H1 (cell line): ENCODE results near the gene SPAG17. TPM values are rescaled to one million over a fixed set of nuclear protein-coding genes. Genes with fewer than 3 reads are reported as not detected.

Experiments
- CTCF ChIA-PET: fragments of 300-600 bp; sonication (Branson Sonifier 250); formaldehyde crosslinking; loops from one replicate; lab custom pipeline; 2021; ENCODE audit not compliant: partially characterized antibody; lab: Charles Lee
- POLR2A ChIA-PET: fragments of 300-600 bp; sonication (Branson Sonifier 250); formaldehyde crosslinking; loops from one replicate; lab custom pipeline; 2021; ENCODE audit warnings: inconsistent platforms; ENCODE audit not compliant: partially characterized antibody; lab: Charles Lee
- DNase-seq, 2 experiments: peaks; one replicate each; pipeline versions ENCODE4 v3.0.0 to v3.0.0-alpha.2; 2010 to 2022; ENCODE audit warnings: low spot score in 2 of 2, low read depth in 1 of 2, mixed read lengths in 1 of 2
- FAIRE-seq: peaks from 2 replicates; lab custom pipeline; 2011; peaks lifted over from hg19 to GRCh38; lab: Jason Lieb, UNC
- H2AFZ ChIP-seq: 2 replicates; pipeline ENCODE4 v1.8.1; 2012; ENCODE audit warnings: low read length, inconsistent platforms
- H2AK5ac ChIP-seq: 2 replicates; pipeline ENCODE4 v1.6.1; 2013; ENCODE audit warnings: low read depth, low read length
- H2BK120ac ChIP-seq: replicated peaks from 2 replicates; pipeline ENCODE3; 2013; ENCODE audit warnings: low read depth, low read length, inconsistent platforms
- H2BK12ac ChIP-seq: 2 replicates; pipeline ENCODE4 v1.6.1; 2013; ENCODE audit warnings: low read depth, low read length
- H2BK15ac ChIP-seq: 2 replicates; pipeline ENCODE4 v1.6.1; 2013; ENCODE audit warnings: low read length
- H2BK20ac ChIP-seq: 2 replicates; pipeline ENCODE4 v1.6.1; 2013; ENCODE audit warnings: low read length
- H2BK5ac ChIP-seq: 2 replicates; pipeline ENCODE4 v1.6.1; 2013; ENCODE audit warnings: low read depth, low read length
- H3K14ac ChIP-seq: 2 replicates; pipeline ENCODE4 v1.6.1; 2013; ENCODE audit warnings: inconsistent platforms; ENCODE audit not compliant: insufficient read length
- H3K18ac ChIP-seq: 2 replicates; pipeline ENCODE4 v1.6.1; 2013; ENCODE audit warnings: low read length; ENCODE audit errors: extremely low read depth
- H3K23ac ChIP-seq: 2 replicates; pipeline ENCODE4 v1.6.1; 2013; ENCODE audit warnings: inconsistent platforms; ENCODE audit not compliant: insufficient read length
- H3K23me2 ChIP-seq: 2 replicates; pipeline ENCODE4 v1.6.1; 2013; ENCODE audit warnings: low read depth, low read length
- H3K27ac ChIP-seq: 2 replicates; pipeline ENCODE4 v1.6.1; 2011; ENCODE audit warnings: low read depth, low read length, inconsistent platforms
- H3K27me3 ChIP-seq, 4 experiments: replicated peaks in 1 of 4; 1 replicate in 1 of 4; 2 replicates in 3 of 4; pipeline versions ENCODE4 v1.6.1 to v1.8.1; 2011 to 2013; ENCODE audit warnings: low read length in 3 of 4, mild to moderate bottlenecking in 3 of 4, inconsistent platforms in 2 of 4, mixed read lengths in 2 of 4, moderate library complexity in 1 of 4; ENCODE audit not compliant: control insufficient read depth in 3 of 4, insufficient read depth in 3 of 4; ENCODE audit errors: extremely low read depth in 1 of 4
- H3K36me3 ChIP-seq, 4 experiments: 2 replicates each; pipeline versions ENCODE4 v1.6.1 to v1.8.1; 2011 to 2013; ENCODE audit warnings: mild to moderate bottlenecking in 4 of 4, low read length in 3 of 4, moderate library complexity in 2 of 4, control low read depth in 1 of 4, inconsistent platforms in 1 of 4; ENCODE audit not compliant: insufficient read depth in 4 of 4, control insufficient read depth in 2 of 4
- H3K4ac ChIP-seq: replicated peaks from 2 replicates; pipeline ENCODE3; 2013; ENCODE audit warnings: low read length, low read depth, mixed read lengths, inconsistent platforms; ENCODE audit not compliant: insufficient read length
- H3K4me1 ChIP-seq, 4 experiments: replicated peaks in 1 of 4; 1 replicate in 1 of 4; 2 replicates in 3 of 4; pipeline versions ENCODE4 v1.6.1 to v1.8.1; 2011 to 2013; ENCODE audit warnings: low read length in 3 of 4, inconsistent platforms in 2 of 4, mixed read lengths in 1 of 4; ENCODE audit not compliant: insufficient read depth in 4 of 4, control insufficient read depth in 3 of 4
- H3K4me2 ChIP-seq, 2 experiments: 2 replicates each; pipeline versions ENCODE4 v1.6.1 to v1.8.1; 2011 to 2013; ENCODE audit warnings: low read depth in 2 of 2, low read length in 2 of 2, control low read depth in 1 of 2, inconsistent platforms in 1 of 2, mild to moderate bottlenecking in 1 of 2; ENCODE audit not compliant: insufficient read depth in 1 of 2
- H3K4me3 ChIP-seq, 4 experiments: fragments of 200-600, 300-600 bp in 1 of 4; sonication (generic), shearing (Covaris generic), sonication (Bioruptor Twin) in 1 of 4; 2 replicates each; pipeline versions ENCODE4 v1.5.1 to v1.8.1; 2011 to 2016; ENCODE audit warnings: low read length in 4 of 4, low read depth in 3 of 4, control low read depth in 2 of 4, inconsistent platforms in 2 of 4, mild to moderate bottlenecking in 2 of 4, mixed read lengths in 1 of 4, moderate library complexity in 1 of 4; ENCODE audit not compliant: insufficient read depth in 2 of 4; ENCODE audit errors: extremely low read depth in 1 of 4
- H3K56ac ChIP-seq: replicated peaks from 2 replicates; pipeline ENCODE3; 2013; ENCODE audit warnings: low read depth, mild to moderate bottlenecking, mixed read lengths, low read length, inconsistent platforms; ENCODE audit not compliant: insufficient read length
- H3K79me1 ChIP-seq: 2 replicates; pipeline ENCODE4 v1.6.1; 2013; ENCODE audit warnings: low read depth, low read length, control low read depth
- H3K79me2 ChIP-seq, 2 experiments: 2 replicates each; pipeline versions ENCODE4 v1.6.1 to v1.8.1; 2012 to 2013; ENCODE audit warnings: low read length in 2 of 2, mild to moderate bottlenecking in 2 of 2, inconsistent platforms in 1 of 2; ENCODE audit not compliant: insufficient read depth in 2 of 2, control insufficient read depth in 1 of 2
- H3K9ac ChIP-seq, 4 experiments: replicated peaks in 1 of 4; 1 replicate in 1 of 4; 2 replicates in 3 of 4; pipeline versions ENCODE4 v1.6.1 to v1.8.1; 2011 to 2013; ENCODE audit warnings: low read depth in 3 of 4, low read length in 3 of 4, control low read depth in 2 of 4, mild to moderate bottlenecking in 2 of 4, moderate library complexity in 2 of 4, inconsistent platforms in 1 of 4; ENCODE audit errors: extremely low read depth in 1 of 4
- H3K9me3 ChIP-seq, 2 experiments: 2 replicates each; pipeline versions ENCODE4 v1.6.1 to v1.8.1; 2012 to 2013; ENCODE audit warnings: mild to moderate bottlenecking in 2 of 2, moderate library complexity in 2 of 2, control low read depth in 1 of 2, inconsistent platforms in 1 of 2, low read depth in 1 of 2, low read length in 1 of 2, mixed read lengths in 1 of 2; ENCODE audit not compliant: insufficient read depth in 2 of 2
- H4K20me1 ChIP-seq, 2 experiments: replicated peaks in 1 of 2; 2 replicates each; pipeline versions ENCODE3 to v1.8.1; 2011 to 2013; ENCODE audit warnings: inconsistent platforms in 2 of 2, low read length in 2 of 2, mild to moderate bottlenecking in 1 of 2; ENCODE audit not compliant: insufficient read depth in 2 of 2, control insufficient read depth in 1 of 2
- H4K5ac ChIP-seq: 2 replicates; pipeline ENCODE4 v1.6.1; 2013; ENCODE audit warnings: low read length, low read depth, mixed read lengths, inconsistent platforms; ENCODE audit not compliant: insufficient read length
- H4K8ac ChIP-seq: 2 replicates; pipeline ENCODE4 v1.8.0; 2013; ENCODE audit warnings: mild to moderate bottlenecking, moderate library complexity, low read length, inconsistent platforms; ENCODE audit not compliant: insufficient read depth; ENCODE audit errors: extremely low read depth
- H4K91ac ChIP-seq: replicated peaks from 2 replicates; pipeline ENCODE3; 2013; ENCODE audit warnings: low read length, mixed read lengths, inconsistent platforms; ENCODE audit not compliant: insufficient read length
- ATF2 ChIP-seq: IDR thresholded peaks from 2 replicates; pipeline ENCODE4 v1.6.1; 2012; ENCODE audit warnings: low read length, inconsistent platforms
- BACH1 ChIP-seq: IDR thresholded peaks from 2 replicates; pipeline ENCODE4 v1.6.1; 2012; ENCODE audit warnings: low read length, improper control_type of control experiment
- CBX8 ChIP-seq: fragments of 300-800, 300-1000 bp; sonication (generic); IDR thresholded peaks from 2 replicates; pipeline ENCODE4 v1.7.1; 2016; ENCODE audit warnings: low read depth, low read length, borderline replicate concordance
- CHD1 ChIP-seq: IDR thresholded peaks from 2 replicates; pipeline ENCODE4 v1.6.1; 2012; ENCODE audit warnings: low read depth, low read length, improper control_type of control experiment
- FOSL1 ChIP-seq: IDR thresholded peaks from 2 replicates; pipeline ENCODE4 v1.6.1; 2011; ENCODE audit warnings: mild to moderate bottlenecking, low read depth, low read length, moderate library complexity; ENCODE audit not compliant: insufficient read depth
- POLR2A ChIP-seq, 2 experiments: IDR thresholded peaks; 1 replicate in 1 of 2; 2 replicates in 1 of 2; pipeline ENCODE4 v1.6.1; 2011; ENCODE audit warnings: low read depth in 2 of 2, low read length in 2 of 2, mild to moderate bottlenecking in 2 of 2; ENCODE audit errors: control extremely low read depth in 1 of 2
- POU5F1 ChIP-seq: IDR thresholded peaks from 2 replicates; pipeline ENCODE4 v1.6.1; 2011; ENCODE audit warnings: low read depth, mild to moderate bottlenecking, low read length, moderate library complexity
- TAF7 ChIP-seq: optimal IDR thresholded peaks from 2 replicates; pipeline ENCODE3; 2011; ENCODE audit warnings: low read depth, mild to moderate bottlenecking, inconsistent platforms, low read length, moderate library complexity, borderline replicate concordance
- WGBS, 2 experiments: shearing (Covaris generic) in 1 of 2; methylation state at CpG; one replicate each; pipeline versions ENCODE4 v1.1.6 to v1.1.7; 2013 to 2015; ENCODE audit warnings: low lambda C conversion rate in 2 of 2, mixed read lengths in 2 of 2, inconsistent platforms in 1 of 2, low coverage in 1 of 2, missing lambda C conversion rate in 1 of 2; ENCODE audit not compliant: insufficient replicate concordance in 2 of 2, insufficient coverage in 1 of 2, insufficient read length in 1 of 2; ENCODE audit errors: extremely low coverage in 1 of 2, missing lambda C conversion rate in 1 of 2; 5-methylcytosine and 5-hydroxymethylcytosine counted together
- polyA plus RNA-seq, 7 experiments: library from polyadenylated mRNA; depleted of rRNA in 3 of 7; stranded (reverse) in 5 of 7; unstranded in 2 of 7; fragments of >200 nt in 5 of 7; fragments of 200-250 nt in 2 of 7; gene quantifications; 1 replicate in 5 of 7; 2 replicates in 1 of 7; 4 replicates in 1 of 7; pipeline versions ENCODE4 v1.2.1 to v1.2.3, GENCODE V29; 2011 to 2013; ENCODE audit warnings: missing spikeins in 2 of 7, mixed read lengths in 2 of 7
- total RNA-seq: library from RNA; stranded (reverse); fragmentation: NEBNext Ultra II Directional; extraction: Animal tissue kit (Norgen Biotek cat#: 25700); gene quantifications from 2 replicates; pipeline ENCODE4 v1.2.1, GENCODE V29; 2021

The SPAG17 gene
- total and polyA plus RNA-seq, 2 of the 8 experiments (the other 6 are each of a cell fraction or from before 2014, with no cell fraction given) = 0.56 to 0.62 TPM

- DNase-seq = no peak
- ChIA-PET POLR2A (interaction anchor here (1.2 kb wide), 1 partner anchor 47 kb away, joined by 3 read pairs; no protein-coding TSS in a partner anchor), CTCF (interaction anchor here (0.9 kb wide), 1 partner anchor 147 kb away, joined by 3 read pairs; no protein-coding TSS in a partner anchor)
- Histone ChIP-seq H2BK12ac (no peak overlapping the region), H2AK5ac (no peak overlapping the region), H3K36me3 (no peaks in the 10 kb centered on the region), H3K4me1 (no peaks in the 10 kb centered on the region), H4K91ac (no peak overlapping the region), H2BK15ac (no peak overlapping the region), H3K9ac (no peak overlapping the region), H3K79me1 (no peaks in the 10 kb centered on the region), H3K14ac (no peak overlapping the region), H2BK20ac (no peak overlapping the region), H3K4me2 (no peak overlapping the region), H3K79me2 (no peaks in the 10 kb centered on the region), H3K27ac (no peak overlapping the region), H4K5ac (no peak overlapping the region), H3K18ac (no peak overlapping the region), H2AFZ (no peak overlapping the region; the same call in 1 of the 2 replicates), H4K20me1 (no peaks in the 10 kb centered on the region), H3K9me3 (no peaks in the 10 kb centered on the region), H4K8ac (no peak overlapping the region), H3K27me3 (peaks cover 0 to 1% (median 0%) of the 10 kb centered on the region in 4 experiments; a peak in 1 of 7 replicates), H3K4me3 (no peak overlapping the region), H3K56ac (no peak overlapping the region), H3K23ac (no peak overlapping the region), H3K4ac (no peak overlapping the region), H2BK120ac (no peak overlapping the region), H2BK5ac (no peak overlapping the region), H3K23me2 (peaks cover 2% of the 10 kb centered on the region; the same call in 1 of the 2 replicates)
- FAIRE-seq = no peak
- WGBS, 2 experiments = 71% methylated on average over 5 of the region's 5 CpGs; no CpG with 5 or more reads in 1 of the 2 experiments
- no peak for TF ChIP-seq POLR2A (IDR thresholded peaks at IDR 0.05; ENCODE audit: control extremely low read depth in 1 of 2, low read depth in 2 of 2, low read length in 2 of 2)
- no peak for TF ChIP-seq CBX8
- TF ChIP-seq TAF7 = no peak
- no peak for TF ChIP-seq FOSL1
- TF ChIP-seq BACH1 = no peak
- no peak for TF ChIP-seq POU5F1
- TF ChIP-seq ATF2 = no peak
- no peak for TF ChIP-seq CHD1
Observed at GRCh38 chr1:118217141-118217838, 32.3 kb upstream of the SPAG17 start.
